Stomach (tissue), 4 donors: Measurements from ENCODE around the gene BRD3OS.

Source experiments
- POLR2A ChIP-seq, 4 donors: fragments of 450-650 bp; IDR thresholded peaks; one replicate each; pipeline ENCODE4 v1.6.1; 2016; ENCODE audit warnings: antibody characterized with exemption in 4 of 4, control low read depth in 2 of 4, mild to moderate bottlenecking in 1 of 4, moderate library complexity in 1 of 4
- TF ChIP-seq, protein P1 (sequence below), 7 experiments: fragments of 450-650 bp in 4 of 7; fragments of 200-600 bp in 3 of 7; sonication (generic) in 3 of 7; IDR thresholded peaks; one replicate each; pipeline ENCODE4 v1.5.1; 2016 to 2019; ENCODE audit warnings: antibody characterized with exemption in 7 of 7, control low read depth in 2 of 7, mild to moderate bottlenecking in 1 of 7

- TF ChIP-seq, protein P1, sequence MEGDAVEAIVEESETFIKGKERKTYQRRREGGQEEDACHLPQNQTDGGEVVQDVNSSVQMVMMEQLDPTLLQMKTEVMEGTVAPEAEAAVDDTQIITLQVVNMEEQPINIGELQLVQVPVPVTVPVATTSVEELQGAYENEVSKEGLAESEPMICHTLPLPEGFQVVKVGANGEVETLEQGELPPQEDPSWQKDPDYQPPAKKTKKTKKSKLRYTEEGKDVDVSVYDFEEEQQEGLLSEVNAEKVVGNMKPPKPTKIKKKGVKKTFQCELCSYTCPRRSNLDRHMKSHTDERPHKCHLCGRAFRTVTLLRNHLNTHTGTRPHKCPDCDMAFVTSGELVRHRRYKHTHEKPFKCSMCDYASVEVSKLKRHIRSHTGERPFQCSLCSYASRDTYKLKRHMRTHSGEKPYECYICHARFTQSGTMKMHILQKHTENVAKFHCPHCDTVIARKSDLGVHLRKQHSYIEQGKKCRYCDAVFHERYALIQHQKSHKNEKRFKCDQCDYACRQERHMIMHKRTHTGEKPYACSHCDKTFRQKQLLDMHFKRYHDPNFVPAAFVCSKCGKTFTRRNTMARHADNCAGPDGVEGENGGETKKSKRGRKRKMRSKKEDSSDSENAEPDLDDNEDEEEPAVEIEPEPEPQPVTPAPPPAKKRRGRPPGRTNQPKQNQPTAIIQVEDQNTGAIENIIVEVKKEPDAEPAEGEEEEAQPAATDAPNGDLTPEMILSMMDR (IDR thresholded peaks at IDR 0.05), result no peak
- TF ChIP-seq POLR2A (IDR thresholded peaks at IDR 0.05), result no peak
Observed at GRCh38 chr9:134007571-134007970, 17.7 kb upstream of the BRD3OS start.
